Measurements from ENCODE around the gene KCNE4. TPM values are rescaled to one million over a fixed set of nuclear protein-coding genes. Genes with fewer than 3 reads are reported as not detected.
"Not testable (repeated sequence)": the region's sequence is repeated elsewhere in the genome, so short reads cannot be mapped to it uniquely, and the experiment has no call there.

KCNE4 gene
- polyA plus RNA-seq, 1 donor from 2014 or later: not detected

DNA sequence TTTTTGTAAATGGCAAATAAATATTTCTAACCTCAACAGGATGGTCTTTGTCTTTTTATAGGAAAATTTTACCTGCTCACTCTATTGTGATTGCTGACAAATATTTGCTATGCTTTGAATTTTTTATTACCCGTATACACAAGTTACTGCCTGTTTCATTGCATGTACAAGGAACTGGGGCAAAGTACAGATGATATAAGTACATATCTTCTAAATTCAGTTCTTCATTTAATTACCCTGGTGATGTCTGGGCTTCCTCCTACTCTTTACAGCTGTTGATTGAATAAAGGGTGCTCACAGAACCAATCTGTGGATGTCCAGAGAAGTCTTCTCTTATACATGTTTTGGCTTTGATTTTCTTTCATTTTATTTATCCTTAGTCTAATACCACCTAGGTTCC, 26.5 kb downstream of the KCNE4 start:
- Histone ChIP-seq H3K79me2 (replicated peaks; ENCODE audit: insufficient read depth, low read length) (no peaks in the 10 kb centered on the region), H3K9ac (ENCODE audit: low read length) (no peak overlapping the region), H3K9me2 (ENCODE audit: insufficient read depth, low read length) (no peaks in the 10 kb centered on the region), H3K4me3 (ENCODE audit: low read length) (no peak overlapping the region), H3K9me3 (ENCODE audit: low read length) (no peaks in the 10 kb centered on the region), H3F3A (ENCODE audit: insufficient read depth, low read length, poor library complexity, severe bottlenecking) (no peaks in the 10 kb centered on the region), H4K20me1 (ENCODE audit: insufficient read depth) (no peaks in the 10 kb centered on the region), H3K4me2 (ENCODE audit: low read length) (no peak overlapping the region), H3K27me3 (ENCODE audit: insufficient read depth, low read depth, low read length) (no peaks in the 10 kb centered on the region), H3K36me3 (ENCODE audit: insufficient read depth, low read length) (no peaks in the 10 kb centered on the region), H2AFZ (ENCODE audit: low read depth, low read length) (no peak overlapping the region), H3K27ac (ENCODE audit: low read length) (no peak overlapping the region)
- no peak for TF ChIP-seq RAD21 (conservative IDR thresholded peaks at IDR 0.05)
- TF ChIP-seq, protein P1, sequence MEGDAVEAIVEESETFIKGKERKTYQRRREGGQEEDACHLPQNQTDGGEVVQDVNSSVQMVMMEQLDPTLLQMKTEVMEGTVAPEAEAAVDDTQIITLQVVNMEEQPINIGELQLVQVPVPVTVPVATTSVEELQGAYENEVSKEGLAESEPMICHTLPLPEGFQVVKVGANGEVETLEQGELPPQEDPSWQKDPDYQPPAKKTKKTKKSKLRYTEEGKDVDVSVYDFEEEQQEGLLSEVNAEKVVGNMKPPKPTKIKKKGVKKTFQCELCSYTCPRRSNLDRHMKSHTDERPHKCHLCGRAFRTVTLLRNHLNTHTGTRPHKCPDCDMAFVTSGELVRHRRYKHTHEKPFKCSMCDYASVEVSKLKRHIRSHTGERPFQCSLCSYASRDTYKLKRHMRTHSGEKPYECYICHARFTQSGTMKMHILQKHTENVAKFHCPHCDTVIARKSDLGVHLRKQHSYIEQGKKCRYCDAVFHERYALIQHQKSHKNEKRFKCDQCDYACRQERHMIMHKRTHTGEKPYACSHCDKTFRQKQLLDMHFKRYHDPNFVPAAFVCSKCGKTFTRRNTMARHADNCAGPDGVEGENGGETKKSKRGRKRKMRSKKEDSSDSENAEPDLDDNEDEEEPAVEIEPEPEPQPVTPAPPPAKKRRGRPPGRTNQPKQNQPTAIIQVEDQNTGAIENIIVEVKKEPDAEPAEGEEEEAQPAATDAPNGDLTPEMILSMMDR (IDR thresholded peaks at IDR 0.05; ENCODE audit: poor library complexity, severe bottlenecking): no peak
- TF ChIP-seq EP300 (conservative IDR thresholded peaks at IDR 0.05; ENCODE audit: poor library complexity, severe bottlenecking): no peak
- no peak for TF ChIP-seq SMC3 (conservative IDR thresholded peaks at IDR 0.05; ENCODE audit: poor library complexity)
- no peak for TF ChIP-seq POLR2AphosphoS5 (IDR thresholded peaks at IDR 0.05)
- no peak for TF ChIP-seq MXI1 (conservative IDR thresholded peaks at IDR 0.05; ENCODE audit: poor library complexity, severe bottlenecking)

DNA sequence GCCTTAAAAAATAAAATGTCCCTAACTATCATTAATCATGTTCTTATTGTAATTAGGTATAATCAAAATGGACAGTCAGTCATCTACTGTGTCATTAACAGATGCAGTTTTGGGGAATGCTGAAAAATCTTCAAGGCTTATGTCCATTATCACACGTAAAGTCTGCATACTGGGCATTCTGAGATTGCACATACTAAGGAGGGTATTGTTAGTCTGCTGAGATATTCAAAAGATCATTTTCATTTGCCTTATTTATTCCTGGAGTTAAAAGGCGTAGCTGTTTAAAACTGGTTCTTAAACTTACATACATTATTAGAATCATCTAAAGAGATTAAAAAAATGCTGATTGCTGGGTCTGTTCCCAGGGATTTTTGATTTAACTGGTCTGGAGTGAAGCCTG, 27.4 kb downstream of the KCNE4 start:
- no peaks in the 10 kb centered on the region for H3K9me2 ChIP-seq (ENCODE audit: insufficient read depth, low read length)
- no peaks in the 10 kb centered on the region for H3F3A ChIP-seq (ENCODE audit: insufficient read depth, low read length, poor library complexity, severe bottlenecking)
- H3K79me2 ChIP-seq (replicated peaks; ENCODE audit: insufficient read depth, low read length): no peaks in the 10 kb centered on the region

DNA sequence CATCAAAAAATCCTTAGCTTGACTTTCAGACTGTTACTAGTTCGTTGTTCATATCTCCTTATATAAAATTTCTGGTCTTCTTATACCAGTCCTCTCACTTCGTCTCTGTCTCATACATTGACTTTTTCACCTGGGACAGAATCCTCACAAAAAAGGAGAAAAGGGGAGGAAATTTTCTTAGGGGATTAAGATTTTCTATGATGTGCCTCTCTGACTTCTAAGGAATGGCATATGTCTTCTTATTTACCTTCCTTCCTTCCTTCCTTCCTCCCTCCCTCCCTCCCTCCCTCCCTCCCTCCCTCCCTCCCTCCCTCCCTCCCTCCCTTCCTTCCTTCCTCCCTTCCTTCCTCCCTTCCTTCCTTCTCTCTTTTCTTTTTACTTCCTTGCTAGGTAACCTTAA, 27.9 kb downstream of the KCNE4 start:
- Histone ChIP-seq H3K4me3 (ENCODE audit: low read length) (no peak overlapping the region), H3F3A (ENCODE audit: insufficient read depth, low read length, poor library complexity, severe bottlenecking) (no peaks in the 10 kb centered on the region), H2AFZ (ENCODE audit: low read depth, low read length) (no peak overlapping the region), H3K9me3 (ENCODE audit: low read length) (no peaks in the 10 kb centered on the region), H3K4me2 (ENCODE audit: low read length) (no peak overlapping the region), H3K9me2 (ENCODE audit: insufficient read depth, low read length) (no peaks in the 10 kb centered on the region), H3K79me2 (replicated peaks; ENCODE audit: insufficient read depth, low read length) (no peaks in the 10 kb centered on the region), H4K20me1 (ENCODE audit: insufficient read depth) (no peaks in the 10 kb centered on the region), H3K27me3 (ENCODE audit: insufficient read depth, low read depth, low read length) (no peaks in the 10 kb centered on the region), H3K27ac (ENCODE audit: low read length) (no peak overlapping the region), H3K9ac (ENCODE audit: low read length) (no peak overlapping the region), H3K36me3 (ENCODE audit: insufficient read depth, low read length) (no peaks in the 10 kb centered on the region)
- no peak for TF ChIP-seq MXI1 (conservative IDR thresholded peaks at IDR 0.05; ENCODE audit: poor library complexity, severe bottlenecking)
- no peak for TF ChIP-seq POLR2AphosphoS5 (IDR thresholded peaks at IDR 0.05)
- no peak for TF ChIP-seq RAD21 (conservative IDR thresholded peaks at IDR 0.05)
- no peak for TF ChIP-seq SMC3 (conservative IDR thresholded peaks at IDR 0.05; ENCODE audit: poor library complexity)
- no peak for TF ChIP-seq EZH2 (IDR thresholded peaks at IDR 0.05; ENCODE audit: borderline replicate concordance, insufficient read depth, low read length, poor library complexity, severe bottlenecking)
- TF ChIP-seq EP300 (conservative IDR thresholded peaks at IDR 0.05; ENCODE audit: poor library complexity, severe bottlenecking): no peak
- TF ChIP-seq, protein P1 (IDR thresholded peaks at IDR 0.05; ENCODE audit: poor library complexity, severe bottlenecking): no peak
- TF ChIP-seq TAF1 (IDR thresholded peaks at IDR 0.05; ENCODE audit: low read depth): no peak
- TF ChIP-seq, protein P2, sequence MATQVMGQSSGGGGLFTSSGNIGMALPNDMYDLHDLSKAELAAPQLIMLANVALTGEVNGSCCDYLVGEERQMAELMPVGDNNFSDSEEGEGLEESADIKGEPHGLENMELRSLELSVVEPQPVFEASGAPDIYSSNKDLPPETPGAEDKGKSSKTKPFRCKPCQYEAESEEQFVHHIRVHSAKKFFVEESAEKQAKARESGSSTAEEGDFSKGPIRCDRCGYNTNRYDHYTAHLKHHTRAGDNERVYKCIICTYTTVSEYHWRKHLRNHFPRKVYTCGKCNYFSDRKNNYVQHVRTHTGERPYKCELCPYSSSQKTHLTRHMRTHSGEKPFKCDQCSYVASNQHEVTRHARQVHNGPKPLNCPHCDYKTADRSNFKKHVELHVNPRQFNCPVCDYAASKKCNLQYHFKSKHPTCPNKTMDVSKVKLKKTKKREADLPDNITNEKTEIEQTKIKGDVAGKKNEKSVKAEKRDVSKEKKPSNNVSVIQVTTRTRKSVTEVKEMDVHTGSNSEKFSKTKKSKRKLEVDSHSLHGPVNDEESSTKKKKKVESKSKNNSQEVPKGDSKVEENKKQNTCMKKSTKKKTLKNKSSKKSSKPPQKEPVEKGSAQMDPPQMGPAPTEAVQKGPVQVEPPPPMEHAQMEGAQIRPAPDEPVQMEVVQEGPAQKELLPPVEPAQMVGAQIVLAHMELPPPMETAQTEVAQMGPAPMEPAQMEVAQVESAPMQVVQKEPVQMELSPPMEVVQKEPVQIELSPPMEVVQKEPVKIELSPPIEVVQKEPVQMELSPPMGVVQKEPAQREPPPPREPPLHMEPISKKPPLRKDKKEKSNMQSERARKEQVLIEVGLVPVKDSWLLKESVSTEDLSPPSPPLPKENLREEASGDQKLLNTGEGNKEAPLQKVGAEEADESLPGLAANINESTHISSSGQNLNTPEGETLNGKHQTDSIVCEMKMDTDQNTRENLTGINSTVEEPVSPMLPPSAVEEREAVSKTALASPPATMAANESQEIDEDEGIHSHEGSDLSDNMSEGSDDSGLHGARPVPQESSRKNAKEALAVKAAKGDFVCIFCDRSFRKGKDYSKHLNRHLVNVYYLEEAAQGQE (IDR thresholded peaks at IDR 0.05; ENCODE audit: borderline replicate concordance): no peak

More for the DNA sequence above, 27.4 kb downstream of the KCNE4 start:
- Histone ChIP-seq H3K27me3 (ENCODE audit: insufficient read depth, low read depth, low read length) (no peaks in the 10 kb centered on the region), H3K9me3 (ENCODE audit: low read length) (no peaks in the 10 kb centered on the region), H3K9ac (ENCODE audit: low read length) (no peak overlapping the region), H2AFZ (ENCODE audit: low read depth, low read length) (no peak overlapping the region), H3K4me2 (ENCODE audit: low read length) (no peak overlapping the region), H4K20me1 (ENCODE audit: insufficient read depth) (no peaks in the 10 kb centered on the region), H3K4me3 (ENCODE audit: low read length) (no peak overlapping the region), H3K36me3 (ENCODE audit: insufficient read depth, low read length) (no peaks in the 10 kb centered on the region), H3K27ac (ENCODE audit: low read length) (no peak overlapping the region)
- no peak for TF ChIP-seq POLR2AphosphoS5 (IDR thresholded peaks at IDR 0.05)

DNA sequence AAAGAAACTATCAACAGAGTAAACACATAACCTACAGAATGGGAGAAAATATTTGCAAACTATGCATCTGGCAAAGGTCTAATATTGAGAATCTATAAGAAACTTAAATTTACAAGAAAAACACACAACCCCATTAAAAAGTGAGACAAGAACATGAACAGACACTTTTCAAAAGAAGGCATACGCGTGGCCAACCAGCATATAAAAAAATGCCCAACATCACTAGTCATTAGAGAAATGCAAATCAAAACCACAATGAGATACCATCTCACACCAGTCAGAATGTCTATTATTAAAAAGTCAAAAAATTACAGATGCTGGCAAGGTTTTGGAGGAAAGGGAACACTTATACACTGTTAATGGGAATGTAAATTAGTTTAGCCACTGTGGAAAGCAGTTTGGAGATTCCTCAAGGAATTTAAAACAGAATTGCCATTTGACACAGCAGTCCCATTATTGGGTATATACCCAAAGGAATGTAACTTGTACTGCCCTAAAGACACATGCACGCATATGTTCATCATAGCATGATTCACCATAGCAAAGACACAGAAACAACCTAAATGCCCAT, 28.9 kb downstream of the KCNE4 start:
- H3K9me3 ChIP-seq (ENCODE audit: low read length); H3K27me3 ChIP-seq (ENCODE audit: insufficient read depth, low read depth, low read length); H3K9ac ChIP-seq (ENCODE audit: low read length); H3K4me3 ChIP-seq (ENCODE audit: low read length); H3K9me2 ChIP-seq (ENCODE audit: insufficient read depth, low read length); H3K27ac ChIP-seq (ENCODE audit: low read length); H2AFZ ChIP-seq (ENCODE audit: low read depth, low read length); H3K36me3 ChIP-seq (ENCODE audit: insufficient read depth, low read length); H4K20me1 ChIP-seq (ENCODE audit: insufficient read depth); H3K4me2 ChIP-seq (ENCODE audit: low read length); H3F3A ChIP-seq (ENCODE audit: insufficient read depth, low read length, poor library complexity, severe bottlenecking); H3K79me2 ChIP-seq (replicated peaks; ENCODE audit: insufficient read depth, low read length): not testable (repeated sequence)
